GM12865 (cell line): Measurements from ENCODE around the gene PCDHB15.
"Not testable (repeated sequence)": the region's sequence is repeated elsewhere in the genome, so short reads cannot be mapped to it uniquely, and the experiment has no call there.

Experiments
- DNase-seq: peaks from one replicate; pipeline ENCODE4 v3.0.0; 2010; ENCODE audit warnings: low read depth
- H3K4me3 ChIP-seq: 2 replicates; pipeline ENCODE4 v1.5.1; 2011; ENCODE audit warnings: mild to moderate bottlenecking, low read depth, low read length, control low read depth
- TF ChIP-seq, protein P1 (sequence below): IDR thresholded peaks from 2 replicates; pipeline ENCODE4 v1.5.1; 2011; ENCODE audit warnings: low read length, control low read depth, low read depth, inconsistent platforms; ENCODE audit not compliant: insufficient read depth; ENCODE audit errors: missing control alignments

Gene PCDHB15

DNA sequence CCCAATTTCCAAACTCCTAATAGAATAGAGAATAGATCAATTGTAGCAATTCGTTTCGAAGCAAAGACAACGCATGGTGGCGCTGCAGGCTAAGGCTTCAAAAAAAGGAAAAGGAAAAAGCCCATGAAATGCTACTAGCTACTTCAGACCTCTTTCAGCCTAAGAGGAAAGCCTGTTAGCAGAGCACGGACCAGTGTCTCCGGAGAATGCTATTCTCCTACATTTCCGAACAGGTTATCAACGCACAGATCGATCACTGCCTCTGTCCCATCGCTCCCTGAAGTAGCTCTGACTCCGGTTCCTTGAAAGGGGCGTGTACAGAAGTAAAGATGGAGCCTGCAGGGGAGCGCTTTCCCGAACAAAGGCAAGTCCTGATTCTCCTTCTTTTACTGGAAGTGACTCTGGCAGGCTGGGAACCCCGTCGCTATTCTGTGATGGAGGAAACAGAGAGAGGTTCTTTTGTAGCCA lies at the start of gene PCDHB15:
Gene PCDHB15 (plus strand): TSS at position 146 of the 468 bp plus-strand sequence. CDS start 184 bp downstream, at position 330.
- TF ChIP-seq, protein P1, sequence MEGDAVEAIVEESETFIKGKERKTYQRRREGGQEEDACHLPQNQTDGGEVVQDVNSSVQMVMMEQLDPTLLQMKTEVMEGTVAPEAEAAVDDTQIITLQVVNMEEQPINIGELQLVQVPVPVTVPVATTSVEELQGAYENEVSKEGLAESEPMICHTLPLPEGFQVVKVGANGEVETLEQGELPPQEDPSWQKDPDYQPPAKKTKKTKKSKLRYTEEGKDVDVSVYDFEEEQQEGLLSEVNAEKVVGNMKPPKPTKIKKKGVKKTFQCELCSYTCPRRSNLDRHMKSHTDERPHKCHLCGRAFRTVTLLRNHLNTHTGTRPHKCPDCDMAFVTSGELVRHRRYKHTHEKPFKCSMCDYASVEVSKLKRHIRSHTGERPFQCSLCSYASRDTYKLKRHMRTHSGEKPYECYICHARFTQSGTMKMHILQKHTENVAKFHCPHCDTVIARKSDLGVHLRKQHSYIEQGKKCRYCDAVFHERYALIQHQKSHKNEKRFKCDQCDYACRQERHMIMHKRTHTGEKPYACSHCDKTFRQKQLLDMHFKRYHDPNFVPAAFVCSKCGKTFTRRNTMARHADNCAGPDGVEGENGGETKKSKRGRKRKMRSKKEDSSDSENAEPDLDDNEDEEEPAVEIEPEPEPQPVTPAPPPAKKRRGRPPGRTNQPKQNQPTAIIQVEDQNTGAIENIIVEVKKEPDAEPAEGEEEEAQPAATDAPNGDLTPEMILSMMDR = no peak
- DNase-seq = no peak
- no peak within 1 kb of the TSS for H3K4me3 ChIP-seq

GRCh38 chr5:141196363-141196762 lies 48.8 kb upstream of the PCDHB15 start:
- H3K4me3 ChIP-seq = no peak overlapping the region
- DNase-seq = no peak
- TF ChIP-seq, protein P1 = no peak

DNA sequence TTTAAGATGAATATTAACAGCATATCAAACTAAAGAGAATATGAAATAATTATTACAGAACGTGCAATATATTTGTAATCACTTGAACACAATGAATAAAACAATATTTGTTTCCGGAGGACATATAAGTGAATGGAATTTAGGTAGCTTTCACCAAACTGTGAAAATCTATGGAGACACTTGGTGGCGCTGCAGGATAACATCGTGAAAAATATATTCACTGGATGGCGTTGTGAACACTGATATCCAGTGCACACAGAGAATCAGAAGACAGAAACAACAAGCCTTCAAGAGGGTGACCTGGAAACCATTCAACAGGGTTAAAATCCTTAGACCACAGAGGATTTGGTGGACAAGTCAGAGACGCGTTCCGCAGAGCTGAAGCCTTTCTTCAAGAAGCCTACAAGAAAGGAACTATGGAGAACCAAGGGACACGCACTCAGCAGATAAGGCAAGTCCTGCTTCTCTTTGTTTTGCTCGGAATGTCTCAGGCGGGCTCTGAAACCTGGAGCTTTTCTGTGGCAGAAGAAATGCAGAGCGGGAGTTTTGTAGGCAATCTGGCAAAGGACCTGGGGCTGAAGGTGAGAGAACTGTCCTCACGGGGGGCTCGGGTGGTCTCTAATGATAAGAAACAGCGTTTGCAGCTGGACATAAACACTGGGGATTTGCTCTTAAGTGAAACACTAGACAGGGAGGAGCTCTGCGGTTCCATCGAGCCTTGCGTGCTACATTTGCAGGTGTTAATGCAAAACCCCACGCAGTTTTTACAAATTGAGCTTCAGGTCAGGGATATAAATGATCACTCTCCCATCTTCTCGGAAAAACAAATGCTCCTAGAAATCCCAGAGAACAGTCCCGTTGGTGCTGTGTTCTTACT lies 45.6 kb upstream of the PCDHB15 start, which contains the start of gene PCDHB11:
Gene PCDHB11 (plus strand): TSS at position 269 of the 877 bp plus-strand sequence. CDS start 148 bp downstream, at position 417.
- H3K4me3 ChIP-seq = no peak within 1 kb of the TSS
- TF ChIP-seq, protein P1 = no peak
- no peak for DNase-seq

DNA sequence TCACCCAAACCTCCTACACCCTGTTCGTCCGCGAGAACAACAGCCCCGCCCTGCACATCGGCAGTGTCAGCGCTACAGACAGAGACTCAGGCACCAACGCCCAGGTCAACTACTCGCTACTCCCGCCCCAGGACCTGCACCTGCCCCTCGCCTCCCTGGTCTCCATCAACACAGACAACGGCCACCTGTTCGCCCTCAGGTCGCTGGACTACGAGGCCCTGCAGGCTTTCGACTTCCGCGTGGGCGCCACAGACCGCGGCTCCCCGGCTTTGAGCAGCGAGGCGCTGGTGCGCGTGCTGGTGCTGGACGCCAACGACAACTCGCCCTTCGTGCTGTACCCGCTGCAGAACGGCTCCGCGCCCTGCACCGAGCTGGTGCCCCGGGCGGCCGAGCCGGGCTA lies 44.1 kb upstream of the PCDHB15 start:
- H3K4me3 ChIP-seq, DNase-seq: not testable (repeated sequence)

- not testable (repeated sequence) for H3K4me3 ChIP-seq
Measured at GRCh38 chr5:141201646-141202045, 43.5 kb upstream of the PCDHB15 start.

GRCh38 chr5:141208478-141208877 lies 36.7 kb upstream of the PCDHB15 start, which contains the start of gene PCDHB12:
PCDHB12 (plus strand) TSS chr5:141208719; CDS start chr5:141208908, 189 bp downstream.
- H3K4me3 ChIP-seq = no peak within 1 kb of the TSS
- no peak for DNase-seq
- TF ChIP-seq, protein P1 = no peak

More at GRCh38 chr5:141201646-141202045, 43.5 kb upstream of the PCDHB15 start:
- not testable (repeated sequence) for DNase-seq

DNA sequence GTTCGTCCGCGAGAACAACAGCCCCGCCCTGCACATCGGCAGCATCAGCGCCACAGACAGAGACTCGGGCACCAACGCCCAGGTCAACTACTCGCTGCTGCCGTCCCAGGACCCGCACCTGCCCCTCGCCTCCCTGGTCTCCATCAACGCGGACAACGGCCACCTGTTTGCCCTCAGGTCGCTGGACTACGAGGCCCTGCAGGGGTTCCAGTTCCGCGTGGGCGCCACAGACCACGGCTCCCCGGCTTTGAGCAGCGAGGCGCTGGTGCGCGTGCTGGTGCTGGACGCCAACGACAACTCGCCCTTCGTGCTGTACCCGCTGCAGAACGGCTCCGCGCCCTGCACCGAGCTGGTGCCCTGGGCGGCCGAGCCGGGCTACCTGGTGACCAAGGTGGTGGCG lies 34.9 kb upstream of the PCDHB15 start:
- H3K4me3 ChIP-seq, DNase-seq: not testable (repeated sequence)

DNA sequence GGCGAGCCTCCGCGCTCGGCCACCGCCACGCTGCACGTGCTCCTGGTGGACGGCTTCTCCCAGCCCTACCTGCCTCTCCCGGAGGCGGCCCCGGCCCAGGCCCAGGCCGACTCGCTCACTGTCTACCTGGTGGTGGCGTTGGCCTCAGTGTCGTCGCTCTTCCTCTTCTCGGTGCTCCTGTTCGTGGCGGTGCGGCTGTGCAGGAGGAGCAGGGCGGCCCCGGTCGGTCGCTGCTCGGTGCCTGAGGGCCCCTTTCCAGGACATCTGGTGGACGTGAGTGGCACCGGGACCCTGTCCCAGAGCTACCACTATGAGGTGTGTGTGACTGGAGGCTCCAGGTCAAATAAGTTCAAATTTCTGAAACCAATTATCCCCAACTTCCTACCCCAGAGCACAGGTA lies 34.3 kb upstream of the PCDHB15 start:
- not testable (repeated sequence) for DNase-seq, H3K4me3 ChIP-seq

GRCh38 chr5:141213656-141214339 lies 31.4 kb upstream of the PCDHB15 start, which contains the start of gene PCDHB13:
PCDHB13 (plus strand) TSS chr5:141213919; CDS start chr5:141214124, 205 bp downstream.
- peak; percentile 3 for DNase-seq
- H3K4me3 ChIP-seq = not testable (repeated sequence)

DNA sequence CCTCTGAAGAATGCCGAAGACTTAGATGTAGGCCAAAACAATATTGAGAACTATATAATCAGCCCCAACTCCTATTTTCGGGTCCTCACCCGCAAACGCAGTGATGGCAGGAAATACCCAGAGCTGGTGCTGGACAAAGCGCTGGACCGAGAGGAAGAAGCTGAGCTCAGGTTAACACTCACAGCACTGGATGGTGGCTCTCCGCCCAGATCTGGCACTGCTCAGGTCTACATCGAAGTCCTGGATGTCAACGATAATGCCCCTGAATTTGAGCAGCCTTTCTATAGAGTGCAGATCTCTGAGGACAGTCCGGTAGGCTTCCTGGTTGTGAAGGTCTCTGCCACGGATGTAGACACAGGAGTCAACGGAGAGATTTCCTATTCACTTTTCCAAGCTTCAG lies 30.6 kb upstream of the PCDHB15 start:
- not testable (repeated sequence) for DNase-seq, H3K4me3 ChIP-seq

- DNase-seq, H3K4me3 ChIP-seq: not testable (repeated sequence)
Measured at GRCh38 chr5:141215504-141215903, 29.7 kb upstream of the PCDHB15 start.

- H3K4me3 ChIP-seq, DNase-seq: not testable (repeated sequence)
Measured at GRCh38 chr5:141216035-141216434, 29.2 kb upstream of the PCDHB15 start.
